Common myeloid progenitor, CD34-positive (primary cell): ENCODE results near the gene NOL3.

Experiments
- CTCF ChIA-PET: fragments of 350-600 bp; sonication (Branson Sonifier 250); formaldehyde crosslinking; loops from one replicate; lab custom pipeline; 2021; ENCODE audit warnings: antibody characterized with exemption; lab: Charles Lee
- POLR2A ChIA-PET: fragments of 350-600 bp; sonication (Branson Sonifier 250); formaldehyde crosslinking; loops from one replicate; lab custom pipeline; 2021; ENCODE audit warnings: antibody characterized with exemption; lab: Charles Lee
- DNase-seq, 3 donors: peaks; one replicate each; pipeline versions ENCODE4 v3.0.0 to v3.0.0-alpha.2; 2013
- H3K27ac ChIP-seq, 2 experiments: 1 replicate in 1 of 2; 2 replicates in 1 of 2; pipeline ENCODE4 v1.7.0; 2013; ENCODE audit warnings: inconsistent platforms in 2 of 2, low read length in 2 of 2, mild to moderate bottlenecking in 2 of 2, low read depth in 1 of 2, moderate library complexity in 1 of 2; ENCODE audit not compliant: severe bottlenecking in 2 of 2, insufficient read depth in 1 of 2, poor library complexity in 1 of 2
- H3K27me3 ChIP-seq, 5 experiments: replicated peaks in 2 of 5; 1 replicate in 3 of 5; 2 replicates in 2 of 5; pipeline versions ENCODE4 v1.6.1 to v1.7.0; 2013; ENCODE audit warnings: low read length in 4 of 5, mild to moderate bottlenecking in 2 of 5, moderate library complexity in 2 of 5, inconsistent platforms in 1 of 5; ENCODE audit not compliant: insufficient read depth in 5 of 5, control insufficient read depth in 4 of 5
- H3K36me3 ChIP-seq, 4 experiments: 1 replicate in 2 of 4; 2 replicates in 2 of 4; pipeline versions ENCODE4 v1.6.1 to v1.7.0; 2013; ENCODE audit warnings: low read length in 3 of 4, control low read depth in 1 of 4, mild to moderate bottlenecking in 1 of 4; ENCODE audit not compliant: control insufficient read depth in 4 of 4, insufficient read depth in 4 of 4
- H3K4me1 ChIP-seq, 4 experiments: 1 replicate in 3 of 4; 2 replicates in 1 of 4; pipeline versions ENCODE4 v1.6.1 to v1.7.1; 2013; ENCODE audit warnings: low read length in 3 of 4, mild to moderate bottlenecking in 3 of 4, control low read depth in 1 of 4, inconsistent platforms in 1 of 4, moderate library complexity in 1 of 4; ENCODE audit not compliant: control insufficient read depth in 4 of 4, insufficient read depth in 4 of 4; ENCODE audit errors: control extremely low read depth in 1 of 4
- H3K4me3 ChIP-seq, 7 experiments: 1 replicate in 4 of 7; 2 replicates in 3 of 7; pipeline versions ENCODE4 v1.5.1 to v1.7.0; 2013; ENCODE audit warnings: mild to moderate bottlenecking in 7 of 7, low read length in 6 of 7, moderate library complexity in 6 of 7, inconsistent platforms in 2 of 7, low read depth in 2 of 7, control low read depth in 1 of 7; ENCODE audit not compliant: insufficient read depth in 4 of 7, control insufficient read depth in 1 of 7; ENCODE audit errors: extremely low read depth in 1 of 7
- H3K9me3 ChIP-seq, 5 experiments: 1 replicate in 4 of 5; 2 replicates in 1 of 5; pipeline versions ENCODE4 v1.6.1 to v1.7.1; 2013; ENCODE audit warnings: low read length in 4 of 5, mild to moderate bottlenecking in 2 of 5, inconsistent platforms in 1 of 5, low read depth in 1 of 5, moderate library complexity in 1 of 5; ENCODE audit not compliant: control insufficient read depth in 4 of 5, insufficient read depth in 2 of 5; ENCODE audit errors: control extremely low read depth in 1 of 5
- WGBS: methylation state at CpG from one replicate; pipeline ENCODE4 v1.1.5; 2013; ENCODE audit not compliant: insufficient coverage; 5-methylcytosine and 5-hydroxymethylcytosine counted together

The NOL3 gene

DNA sequence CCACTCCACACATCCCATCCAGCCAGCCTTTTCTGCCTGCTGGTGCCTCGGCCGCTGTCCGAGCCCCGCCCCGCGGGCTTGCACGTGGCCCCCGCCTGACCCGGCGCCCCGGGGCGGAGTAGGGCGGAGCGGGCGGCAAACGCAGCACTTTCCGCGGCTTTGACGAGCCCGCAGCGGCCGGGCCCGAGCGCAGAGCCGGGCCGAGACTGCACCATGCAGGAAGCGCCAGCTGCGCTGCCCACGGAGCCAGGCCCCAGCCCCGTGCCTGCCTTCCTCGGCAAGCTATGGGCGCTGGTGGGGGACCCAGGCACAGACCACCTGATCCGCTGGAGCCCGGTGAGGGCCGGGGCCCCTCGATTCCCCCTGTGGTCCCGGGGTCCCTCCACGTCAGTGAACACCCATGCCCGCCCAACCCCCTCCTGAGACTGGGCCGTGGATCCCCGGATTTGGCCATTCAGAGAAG is 5.7 kb upstream of the NOL3 start, which contains the start of gene HSF4:
Gene HSF4, plus strand, starts transcription at position 147 of the 463 bp plus-strand sequence. Its CDS starts 67 bp downstream, at position 214.
- peaks cover 0 to 67% (median 50%) of the 10 kb centered on the region in 4 experiments for H3K4me1 ChIP-seq
- ChIA-PET CTCF (interaction anchor here (1.0 to 1.5 kb wide), 3 partner anchors 9 to 20 kb away, joined by 4 to 5 read pairs (median 5); no protein-coding TSS in a partner anchor), POLR2A (no interaction called here)
- DNase-seq: no peak
- H3K36me3 ChIP-seq: no peaks in the 10 kb centered on the region
- H3K9me3 ChIP-seq: no peaks in the 10 kb centered on the region
- peaks cover 6 to 86% (median 28%) of the 10 kb centered on the region in 5 experiments for H3K27me3 ChIP-seq
- under 1% methylated on average over 33 of the region's 41 CpGs for WGBS
- no peak within 1 kb of the TSS for H3K27ac ChIP-seq
- H3K4me3 ChIP-seq: peak within 1 kb of the TSS in 6 of 7 experiments; percentile 16 to 66 (median 48)

DNA sequence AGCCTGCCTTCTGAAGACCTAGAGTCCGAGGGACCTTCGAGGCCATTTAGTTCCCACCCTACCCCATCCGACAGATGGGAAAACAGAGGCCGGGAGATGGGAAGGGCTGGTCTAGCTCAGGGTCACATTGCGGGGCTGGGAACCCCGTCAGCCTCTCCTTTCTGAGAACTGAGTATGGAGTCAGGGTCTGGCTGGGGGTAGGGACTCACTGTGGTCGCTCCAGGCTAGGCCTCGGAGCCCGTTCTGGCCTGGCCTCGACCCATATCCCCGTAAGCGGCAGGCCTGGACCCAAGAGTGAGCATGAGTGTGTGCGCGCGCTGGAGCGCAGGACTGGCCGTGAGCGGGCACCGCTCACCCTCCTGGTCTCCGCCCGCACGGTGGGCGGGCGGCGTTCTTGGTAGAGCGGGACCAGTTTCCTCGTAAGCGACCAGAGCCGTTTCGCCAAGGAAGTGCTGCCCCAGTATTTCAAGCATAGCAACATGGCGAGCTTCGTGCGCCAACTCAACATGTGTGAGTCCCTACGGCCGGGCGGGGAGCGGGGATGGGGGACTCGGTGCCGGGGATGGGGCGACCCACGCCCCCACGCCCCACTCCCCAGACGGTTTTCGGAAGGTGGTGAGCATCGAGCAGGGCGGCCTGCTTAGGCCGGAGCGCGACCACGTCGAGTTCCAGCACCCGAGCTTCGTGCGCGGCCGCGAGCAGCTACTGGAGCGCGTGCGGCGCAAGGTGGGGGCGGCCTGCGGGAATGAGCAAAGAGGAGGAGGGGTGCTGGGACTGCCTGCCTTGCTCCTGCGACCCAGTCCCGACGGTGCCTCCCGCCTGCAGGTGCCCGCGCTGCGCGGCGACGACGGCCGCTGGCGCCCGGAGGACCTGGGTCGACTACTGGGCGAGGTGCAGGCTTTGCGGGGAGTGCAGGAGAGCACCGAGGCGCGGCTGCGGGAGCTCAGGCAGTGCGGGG is 4.9 kb upstream of the NOL3 start:
- ChIA-PET CTCF (interaction anchor here (1.0 to 3.6 kb wide), 3 partner anchors 10 to 17 kb away, joined by 5 to 13 read pairs (median 5); no protein-coding TSS in a partner anchor), POLR2A (no interaction called here)
- peak in 1 of 3 donors; percentile 42 for DNase-seq
- 7% methylated on average over 55 of the region's 85 CpGs for WGBS
- Histone ChIP-seq H3K4me3 (peak overlapping the region in 3 of 7 experiments; percentile 19 to 44 (median 38)), H3K36me3 (no peaks in the 10 kb centered on the region), H3K4me1 (peaks cover 0 to 69% (median 52%) of the 10 kb centered on the region in 4 experiments), H3K27ac (no peak overlapping the region), H3K9me3 (no peaks in the 10 kb centered on the region), H3K27me3 (peaks cover 6 to 93% (median 33%) of the 10 kb centered on the region in 5 experiments)

DNA sequence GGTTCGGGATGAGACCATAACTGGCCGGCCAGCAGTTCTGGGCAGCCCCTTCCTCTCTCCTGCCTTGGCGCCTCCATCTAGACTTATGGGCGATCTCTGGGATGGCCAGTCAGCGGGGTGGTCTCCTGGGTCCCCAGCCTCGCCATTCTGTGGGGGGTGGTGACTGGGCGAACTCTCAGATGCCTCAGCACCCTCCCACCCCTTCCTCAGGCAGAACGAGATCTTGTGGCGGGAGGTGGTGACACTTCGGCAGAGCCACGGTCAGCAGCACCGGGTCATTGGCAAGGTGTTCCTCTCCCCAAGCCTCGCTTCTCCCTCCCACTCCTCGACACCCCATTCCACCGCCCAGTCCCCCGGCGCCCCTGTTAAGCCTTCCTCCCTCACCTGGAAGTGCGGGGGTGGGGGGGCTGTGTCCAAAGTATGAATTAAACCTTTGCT is 4.2 kb upstream of the NOL3 start:
- ChIA-PET CTCF (interaction anchor here (1.2 to 3.6 kb wide), 3 partner anchors 10 to 140 kb away, joined by 3 to 13 read pairs (median 4); no protein-coding TSS in a partner anchor), POLR2A (no interaction called here)
- 44% methylated on average over 6 of the region's 18 CpGs for WGBS
- H3K4me1 ChIP-seq: peaks cover 0 to 70% (median 52%) of the 10 kb centered on the region in 4 experiments
- H3K4me3 ChIP-seq: no peak overlapping the region
- no peak for DNase-seq
- H3K36me3 ChIP-seq: no peaks in the 10 kb centered on the region
- no peaks in the 10 kb centered on the region for H3K9me3 ChIP-seq
- H3K27me3 ChIP-seq: peaks cover 8 to 98% (median 34%) of the 10 kb centered on the region in 5 experiments
- H3K27ac ChIP-seq: no peak overlapping the region

DNA sequence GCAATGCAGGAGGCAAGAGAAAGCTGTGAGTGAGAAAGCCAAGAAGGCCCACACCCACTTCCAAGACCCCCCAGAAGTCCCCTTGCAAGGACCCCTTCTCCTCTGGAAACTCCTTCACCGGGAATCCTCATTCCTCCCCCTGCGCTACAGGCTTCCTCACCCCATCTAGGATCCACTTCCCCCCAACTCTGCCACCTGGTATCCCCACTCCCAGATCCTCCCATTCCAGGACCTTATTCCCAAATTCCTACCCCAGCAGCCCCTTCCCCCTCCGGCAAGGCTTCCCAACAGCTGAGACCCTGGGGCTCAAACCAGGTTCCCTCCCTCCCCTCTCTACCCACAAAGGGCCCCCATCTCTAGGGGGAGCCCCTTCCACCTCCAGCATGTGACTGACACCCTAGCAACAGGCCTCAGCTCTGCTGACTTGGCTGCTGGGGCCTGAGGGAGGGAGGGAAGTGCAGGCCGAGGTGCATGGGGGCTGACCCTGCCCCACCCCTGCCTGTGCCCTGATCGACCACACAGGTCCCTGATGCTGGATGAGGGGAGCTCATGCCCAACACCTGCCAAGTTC is 3.7 kb upstream of the NOL3 start:
- Histone ChIP-seq H3K27me3 (peaks cover 9 to 98% (median 38%) of the 10 kb centered on the region in 5 experiments), H3K4me1 (peaks cover 0 to 66% (median 47%) of the 10 kb centered on the region in 4 experiments), H3K36me3 (no peaks in the 10 kb centered on the region), H3K27ac (no peak overlapping the region), H3K9me3 (no peaks in the 10 kb centered on the region), H3K4me3 (no peak overlapping the region)
- CTCF ChIA-PET: interaction anchor here (1.2 to 3.6 kb wide), 3 partner anchors 10 to 140 kb away, joined by 3 to 13 read pairs (median 4); no protein-coding TSS in a partner anchor
- no peak for DNase-seq
- POLR2A ChIA-PET: no interaction called here
- WGBS: 81% methylated on average over 3 of the region's 5 CpGs

DNA sequence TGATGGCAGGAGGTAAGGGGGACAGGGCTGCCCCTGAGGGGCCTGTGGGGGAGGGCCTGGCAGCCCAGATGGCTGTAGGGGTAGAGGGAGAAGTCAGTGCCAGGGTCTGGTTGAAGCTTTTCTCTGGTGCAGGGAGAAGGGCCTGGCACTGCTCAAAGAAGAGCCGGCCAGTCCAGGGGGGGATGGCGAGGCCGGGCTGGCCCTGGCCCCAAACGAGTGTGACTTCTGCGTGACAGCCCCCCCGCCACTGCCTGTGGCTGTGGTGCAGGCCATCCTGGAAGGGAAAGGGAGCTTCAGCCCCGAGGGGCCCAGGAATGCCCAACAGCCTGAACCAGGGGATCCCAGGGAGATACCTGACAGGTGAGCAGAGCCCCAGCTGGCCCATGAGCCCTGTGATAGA is 2.8 kb upstream of the NOL3 start:
- DNase-seq: no peak
- no peak overlapping the region for H3K4me3 ChIP-seq
- ChIA-PET CTCF (interaction anchor here (1.0 to 3.6 kb wide), 6 partner anchors 9 to 213 kb away, joined by 3 to 13 read pairs (median 4); no protein-coding TSS in a partner anchor), POLR2A (no interaction called here)
- WGBS: 98% methylated on average over 7 of the region's 7 CpGs
- peaks cover 0 to 61% (median 45%) of the 10 kb centered on the region in 4 experiments for H3K4me1 ChIP-seq
- H3K36me3 ChIP-seq: no peaks in the 10 kb centered on the region
- no peak overlapping the region for H3K27ac ChIP-seq
- H3K27me3 ChIP-seq: peaks cover 5 to 95% (median 41%) of the 10 kb centered on the region in 5 experiments
- no peaks in the 10 kb centered on the region for H3K9me3 ChIP-seq

DNA sequence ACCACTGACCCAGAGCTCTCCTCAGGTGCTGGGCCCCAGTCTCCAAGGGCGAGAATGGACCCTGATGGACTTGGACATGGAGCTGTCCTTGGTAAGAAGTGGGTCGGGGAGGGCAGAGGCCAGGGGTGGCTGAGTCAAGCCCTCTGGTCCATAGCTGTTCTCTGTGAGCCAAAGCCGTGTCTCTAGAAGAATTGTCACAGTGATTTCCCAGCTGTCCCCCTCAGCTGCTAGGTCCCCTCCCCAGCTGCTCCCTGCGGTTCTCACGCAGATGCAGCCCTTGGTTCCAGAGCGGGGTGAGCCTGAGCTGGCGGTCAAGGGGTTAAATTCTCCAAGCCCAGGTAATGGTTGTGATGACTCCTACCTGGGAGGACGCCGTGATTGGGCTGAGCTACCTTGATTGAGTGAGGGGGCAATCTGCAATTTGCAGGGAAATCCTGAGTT is 1.3 kb upstream of the NOL3 start:
- CTCF ChIA-PET: interaction anchor here (0.8 to 3.6 kb wide), 14 partner anchors 8 to 276 kb away, joined by 3 to 15 read pairs (median 4); partner anchors contain the start of genes B3GNT9 and FBXL8
- no peak overlapping the region for H3K27ac ChIP-seq
- no peaks in the 10 kb centered on the region for H3K9me3 ChIP-seq
- H3K4me3 ChIP-seq: no peak overlapping the region
- H3K27me3 ChIP-seq: peaks cover 4 to 93% (median 47%) of the 10 kb centered on the region in 5 experiments
- POLR2A ChIA-PET: interaction anchor here (0.6 kb wide), 1 partner anchor 323 kb away, joined by 4 read pairs; no protein-coding TSS in a partner anchor
- 64% methylated on average over 8 of the region's 9 CpGs for WGBS
- H3K4me1 ChIP-seq: peaks cover 0 to 53% (median 36%) of the 10 kb centered on the region in 4 experiments
- no peak for DNase-seq
- H3K36me3 ChIP-seq: no peaks in the 10 kb centered on the region
